Upper lobe of left lung (tissue), 4 donors: ENCODE data around the gene APIP.

Experiments used
- EP300 ChIP-seq, 4 donors: sonication (generic); formaldehyde crosslinking; IDR thresholded peaks; one replicate each; pipeline ENCODE4 v1.5.1; 2017; ENCODE audit warnings: antibody characterized with exemption in 4 of 4, control low read depth in 2 of 4
- POLR2A ChIP-seq, 4 donors: fragments of 450-650 bp; IDR thresholded peaks; one replicate each; pipeline ENCODE4 v1.5.1; 2016 to 2017; ENCODE audit warnings: antibody characterized with exemption in 4 of 4, mild to moderate bottlenecking in 2 of 4
- TF ChIP-seq, protein P1 (sequence below), 6 experiments: fragments of 450-650 bp in 4 of 6; fragments of 200-600 bp in 2 of 6; sonication (generic) in 2 of 6; IDR thresholded peaks; one replicate each; pipeline ENCODE4 v1.5.1; 2016 to 2019; ENCODE audit warnings: antibody characterized with exemption in 6 of 6

DNA sequence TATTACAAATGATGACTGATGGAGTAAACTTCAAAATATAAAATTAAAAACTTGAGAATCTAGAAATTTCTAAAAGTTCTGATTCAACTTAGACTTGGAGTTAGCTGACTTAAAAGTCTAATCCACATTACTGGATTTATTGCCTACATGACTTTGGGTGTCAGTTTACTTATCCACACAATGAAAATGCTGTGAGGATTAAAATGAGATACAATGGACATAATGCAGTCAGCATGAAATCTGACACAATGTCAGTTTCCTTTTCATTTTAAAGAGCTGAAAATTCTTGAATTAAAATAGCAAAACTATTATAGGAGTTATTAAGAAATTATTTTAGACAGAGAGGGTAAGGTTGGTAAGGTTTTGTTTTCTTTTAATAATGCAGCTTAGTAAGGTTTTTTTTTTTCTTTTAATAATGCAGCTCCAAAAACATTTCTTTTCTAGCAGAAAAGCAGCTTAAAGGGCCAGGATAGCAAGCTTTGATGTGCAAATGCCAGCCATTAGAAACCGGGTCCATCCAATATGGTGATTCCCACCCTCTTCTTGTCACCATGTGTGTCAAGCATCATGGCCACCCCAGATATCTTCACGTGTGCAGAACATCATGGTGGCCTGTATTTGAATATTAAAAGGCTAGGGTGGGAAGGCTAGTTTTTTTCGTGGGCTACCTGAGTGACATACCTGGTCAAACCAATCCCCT, 18.9 kb downstream of the APIP start:
- TF ChIP-seq, protein P1, sequence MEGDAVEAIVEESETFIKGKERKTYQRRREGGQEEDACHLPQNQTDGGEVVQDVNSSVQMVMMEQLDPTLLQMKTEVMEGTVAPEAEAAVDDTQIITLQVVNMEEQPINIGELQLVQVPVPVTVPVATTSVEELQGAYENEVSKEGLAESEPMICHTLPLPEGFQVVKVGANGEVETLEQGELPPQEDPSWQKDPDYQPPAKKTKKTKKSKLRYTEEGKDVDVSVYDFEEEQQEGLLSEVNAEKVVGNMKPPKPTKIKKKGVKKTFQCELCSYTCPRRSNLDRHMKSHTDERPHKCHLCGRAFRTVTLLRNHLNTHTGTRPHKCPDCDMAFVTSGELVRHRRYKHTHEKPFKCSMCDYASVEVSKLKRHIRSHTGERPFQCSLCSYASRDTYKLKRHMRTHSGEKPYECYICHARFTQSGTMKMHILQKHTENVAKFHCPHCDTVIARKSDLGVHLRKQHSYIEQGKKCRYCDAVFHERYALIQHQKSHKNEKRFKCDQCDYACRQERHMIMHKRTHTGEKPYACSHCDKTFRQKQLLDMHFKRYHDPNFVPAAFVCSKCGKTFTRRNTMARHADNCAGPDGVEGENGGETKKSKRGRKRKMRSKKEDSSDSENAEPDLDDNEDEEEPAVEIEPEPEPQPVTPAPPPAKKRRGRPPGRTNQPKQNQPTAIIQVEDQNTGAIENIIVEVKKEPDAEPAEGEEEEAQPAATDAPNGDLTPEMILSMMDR (IDR thresholded peaks at IDR 0.05), result no peak
- TF ChIP-seq POLR2A (IDR thresholded peaks at IDR 0.05), result no peak
- TF ChIP-seq EP300 (IDR thresholded peaks at IDR 0.05), result no peak
